IMR-90 (cell line): ENCODE results near the gene CCDC136. TPM values are rescaled to one million over a fixed set of nuclear protein-coding genes. Genes with fewer than 3 reads are reported as not detected.

Experiments
- MAZ ChIP-seq: IDR thresholded peaks from 2 replicates; pipeline ENCODE4 v1.6.1; 2012; ENCODE audit warnings: low read depth, mild to moderate bottlenecking, low read length, improper control_type of control experiment, moderate library complexity, borderline replicate concordance
- MXI1 ChIP-seq: IDR thresholded peaks from 2 replicates; pipeline ENCODE4 v1.6.1; 2012; ENCODE audit warnings: low read depth, mild to moderate bottlenecking, low read length, moderate library complexity, borderline replicate concordance
- polyA plus RNA-seq, 3 experiments: library from polyadenylated mRNA; depleted of rRNA; stranded (reverse); fragments of >200 nt; gene quantifications; 2 replicates each; pipeline ENCODE4 v1.2.3, GENCODE V29; 2012; ENCODE audit warnings: low replicate concordance in 1 of 3
- total RNA-seq: library from RNA; depleted of rRNA; stranded (reverse); fragments of >200 nt; gene quantifications from 2 replicates; pipeline ENCODE4 v1.2.3, GENCODE V29; 2012

CCDC136 gene
- total and polyA plus RNA-seq, 2 of the 4 experiments (the other 2 are of a cell fraction): 7.7 to 18.0 TPM

DNA sequence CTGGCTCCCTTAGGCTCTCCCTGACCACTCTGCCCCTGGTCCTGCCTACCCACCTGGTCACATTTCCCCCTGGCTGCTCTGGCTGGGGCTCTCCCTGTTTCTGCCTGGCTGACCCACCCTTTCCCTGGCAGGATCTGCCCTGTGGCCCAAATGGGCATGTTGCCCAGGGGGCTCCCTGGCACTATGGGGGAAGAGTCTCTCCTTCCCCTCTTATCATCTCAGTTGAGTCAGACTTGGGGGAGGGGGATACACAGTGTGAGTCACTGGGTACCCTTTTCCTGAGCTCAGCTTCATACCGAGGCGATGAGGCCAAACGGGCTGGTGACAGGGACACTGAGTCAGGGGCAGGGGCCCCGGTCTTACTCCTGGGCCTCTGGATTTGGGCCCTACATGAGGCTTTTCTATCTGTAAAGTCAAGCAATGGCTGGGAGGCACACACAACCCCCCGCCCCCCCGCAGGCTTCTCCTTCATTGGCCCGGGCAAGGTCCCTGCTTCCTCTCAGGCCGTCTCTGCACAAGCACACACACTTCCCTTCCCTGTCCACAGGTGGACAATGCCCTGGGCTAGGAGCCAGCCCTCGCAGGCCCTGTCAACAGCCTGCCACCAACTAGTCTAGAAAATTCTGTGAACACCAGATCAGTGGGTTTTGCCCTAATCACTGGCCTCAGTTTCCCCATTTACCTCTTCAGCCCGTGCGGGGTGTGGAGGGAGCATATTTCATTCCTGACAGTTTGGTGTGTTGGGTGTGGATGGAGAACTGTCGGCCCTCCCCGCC lies 37.8 kb downstream of the CCDC136 start (continued):
- TF ChIP-seq MXI1 (no peak), MAZ (0 out of 2 replicates have a peak, but pooled peaks have one; percentile 46)
